ENCODE results near the gene MAP2K2.

The MAP2K2 gene

DNA sequence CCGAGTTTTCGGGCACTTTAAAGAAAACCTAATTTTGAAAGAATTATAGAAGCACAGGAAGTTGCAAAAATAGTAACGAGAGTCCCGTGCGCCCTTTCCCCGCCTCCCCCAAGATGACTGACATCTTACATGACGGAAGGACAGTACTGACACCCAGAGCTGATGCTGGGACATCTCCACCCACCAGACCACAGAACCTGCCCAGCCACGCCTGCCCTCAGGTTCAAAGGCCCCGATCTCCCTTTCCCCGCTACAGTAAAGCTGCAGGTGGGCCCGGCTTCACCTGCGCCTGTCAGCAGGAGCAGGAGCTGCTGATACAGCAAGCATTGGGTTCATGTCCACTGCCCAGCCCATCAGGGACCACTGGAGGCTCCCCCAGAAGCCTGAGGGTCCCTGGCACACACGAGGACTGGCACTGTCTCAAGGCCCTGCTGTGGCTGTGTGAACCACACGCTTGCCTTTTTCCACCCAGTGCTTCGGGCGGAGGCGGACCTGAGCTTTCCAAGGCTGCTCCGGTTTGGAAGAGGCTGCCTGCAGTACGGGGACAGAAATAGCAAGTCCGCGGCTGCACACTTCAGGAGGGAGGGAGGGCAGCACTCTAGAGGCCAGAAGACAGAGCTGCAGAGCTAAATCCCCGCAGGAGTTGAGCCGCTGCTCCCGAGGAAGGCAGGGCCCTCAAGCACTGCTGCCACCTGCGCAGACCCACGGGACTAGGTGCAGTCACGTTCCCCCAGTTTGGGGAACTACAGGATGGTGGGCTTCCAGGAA lies 8.7 kb downstream of the MAP2K2 start:
- peak; percentile 39 to 48 (median 44) for DNase-seq
- no peaks in the 10 kb centered on the region for H3K9me3 ChIP-seq (ENCODE audit: control insufficient read depth, low read length)
- peaks cover 26% of the 10 kb centered on the region for H3K36me3 ChIP-seq (ENCODE audit: control insufficient read depth, insufficient read depth, low read length)
- peaks cover 18% of the 10 kb centered on the region for H3K4me1 ChIP-seq (ENCODE audit: control insufficient read depth, insufficient read depth, low read length, poor library complexity, severe bottlenecking)
- no peak overlapping the region for H3K4me3 ChIP-seq (ENCODE audit: insufficient read depth, low read depth, low read length, poor library complexity, severe bottlenecking)
- H3K27me3 ChIP-seq (replicated peaks; ENCODE audit: control insufficient read depth, insufficient read depth, low read length, poor library complexity, severe bottlenecking) = no peaks in the 10 kb centered on the region
- peak overlapping the region; percentile 47 for H3K27ac ChIP-seq (ENCODE audit: insufficient read depth, low read length, poor library complexity, severe bottlenecking)

DNA sequence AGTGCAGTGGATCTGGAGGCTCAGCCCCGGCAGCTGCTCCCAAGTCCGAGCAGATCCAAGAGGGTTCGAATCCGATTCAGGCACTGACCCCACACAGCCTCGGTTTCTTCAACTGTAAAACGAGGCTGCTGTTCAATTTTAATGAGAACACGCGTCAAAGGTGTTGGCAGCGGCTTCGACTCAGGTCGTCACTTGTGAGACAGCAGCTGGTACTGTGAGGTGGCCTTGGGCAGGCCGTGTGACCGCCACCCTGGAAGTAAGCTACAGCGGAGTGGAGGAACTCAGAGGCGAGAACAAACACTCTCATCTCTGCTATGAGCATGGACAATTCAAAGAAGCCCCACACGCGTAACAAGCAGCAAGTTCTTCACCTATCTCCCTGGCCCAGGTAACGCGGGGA lies 9.7 kb downstream of the MAP2K2 start:
- DNase-seq = no peak
- H3K9me3 ChIP-seq (ENCODE audit: control insufficient read depth, low read length) = no peaks in the 10 kb centered on the region
- H3K27ac ChIP-seq (ENCODE audit: insufficient read depth, low read length, poor library complexity, severe bottlenecking) = no peak overlapping the region
- no peaks in the 10 kb centered on the region for H3K27me3 ChIP-seq (replicated peaks; ENCODE audit: control insufficient read depth, insufficient read depth, low read length, poor library complexity, severe bottlenecking)
- peaks cover 31% of the 10 kb centered on the region for H3K36me3 ChIP-seq (ENCODE audit: control insufficient read depth, insufficient read depth, low read length)
- no peak overlapping the region for H3K4me3 ChIP-seq (ENCODE audit: insufficient read depth, low read depth, low read length, poor library complexity, severe bottlenecking)
- peaks cover 26% of the 10 kb centered on the region for H3K4me1 ChIP-seq (ENCODE audit: control insufficient read depth, insufficient read depth, low read length, poor library complexity, severe bottlenecking)

DNA sequence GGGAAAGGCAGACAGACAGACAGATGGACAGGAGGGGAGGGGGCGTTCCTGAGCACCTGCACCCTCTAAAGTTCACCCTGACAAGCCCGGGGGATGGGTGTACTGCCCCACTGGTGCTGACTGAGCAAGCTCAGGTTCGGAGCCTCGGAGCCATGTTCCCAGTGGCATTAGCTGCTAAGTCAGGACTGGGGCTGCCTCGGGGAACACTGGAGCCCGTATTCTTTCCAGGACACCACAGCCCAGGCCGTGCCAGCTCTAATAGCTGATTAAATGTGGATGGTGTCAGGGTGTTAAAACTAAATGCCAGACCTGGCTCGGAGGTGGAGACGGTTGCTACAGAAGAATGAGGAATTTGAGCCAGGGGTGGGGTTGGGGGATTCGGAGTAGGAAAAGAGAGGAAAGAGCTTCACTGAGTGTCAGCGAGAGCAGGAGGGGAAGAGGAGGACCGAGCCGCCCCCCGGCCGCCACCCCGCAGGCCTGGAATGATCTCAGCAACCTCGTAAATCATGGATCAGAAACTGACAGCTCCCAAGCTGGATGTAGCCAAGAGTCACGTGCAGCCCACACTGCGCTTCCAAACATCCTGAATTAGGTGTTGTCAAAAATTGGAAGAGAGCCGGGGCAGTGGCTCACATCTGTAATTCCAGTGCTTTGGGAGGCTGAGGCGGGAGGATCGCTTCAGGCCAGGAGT lies 10.4 kb downstream of the MAP2K2 start:
- no peak for DNase-seq
- Histone ChIP-seq H3K27ac (ENCODE audit: insufficient read depth, low read length, poor library complexity, severe bottlenecking) (no peak overlapping the region), H3K4me3 (ENCODE audit: insufficient read depth, low read depth, low read length, poor library complexity, severe bottlenecking) (no peak overlapping the region), H3K27me3 (replicated peaks; ENCODE audit: control insufficient read depth, insufficient read depth, low read length, poor library complexity, severe bottlenecking) (no peaks in the 10 kb centered on the region), H3K9me3 (ENCODE audit: control insufficient read depth, low read length) (no peaks in the 10 kb centered on the region), H3K36me3 (ENCODE audit: control insufficient read depth, insufficient read depth, low read length) (peaks cover 31% of the 10 kb centered on the region), H3K4me1 (ENCODE audit: control insufficient read depth, insufficient read depth, low read length, poor library complexity, severe bottlenecking) (peaks cover 32% of the 10 kb centered on the region)

DNA sequence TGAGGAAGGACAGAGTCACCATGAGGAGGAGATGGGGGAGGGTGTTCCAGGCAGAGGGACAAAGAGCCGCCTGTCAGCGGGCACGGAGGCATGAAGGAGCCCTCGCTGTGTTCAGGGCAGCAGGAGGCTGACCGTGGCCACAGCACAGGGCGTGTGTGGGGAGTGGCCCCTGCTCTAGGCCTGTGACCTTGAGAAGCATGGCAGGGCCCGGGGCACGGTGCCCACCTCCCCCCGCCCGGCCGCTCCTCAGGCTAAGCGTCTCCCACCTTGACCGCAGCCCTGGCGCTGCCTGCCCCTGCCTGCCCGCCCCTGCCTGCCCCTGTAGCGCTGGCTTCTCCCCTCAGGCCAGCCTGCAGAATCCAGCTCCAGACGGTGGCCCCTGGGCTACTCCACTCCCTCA lies 11.6 kb downstream of the MAP2K2 start:
- DNase-seq = no peak
- Histone ChIP-seq H3K36me3 (ENCODE audit: control insufficient read depth, insufficient read depth, low read length) (peaks cover 28% of the 10 kb centered on the region), H3K27me3 (replicated peaks; ENCODE audit: control insufficient read depth, insufficient read depth, low read length, poor library complexity, severe bottlenecking) (no peaks in the 10 kb centered on the region), H3K27ac (ENCODE audit: insufficient read depth, low read length, poor library complexity, severe bottlenecking) (no peak overlapping the region), H3K4me3 (ENCODE audit: insufficient read depth, low read depth, low read length, poor library complexity, severe bottlenecking) (no peak overlapping the region), H3K4me1 (ENCODE audit: control insufficient read depth, insufficient read depth, low read length, poor library complexity, severe bottlenecking) (peaks cover 35% of the 10 kb centered on the region), H3K9me3 (ENCODE audit: control insufficient read depth, low read length) (no peaks in the 10 kb centered on the region)

DNA sequence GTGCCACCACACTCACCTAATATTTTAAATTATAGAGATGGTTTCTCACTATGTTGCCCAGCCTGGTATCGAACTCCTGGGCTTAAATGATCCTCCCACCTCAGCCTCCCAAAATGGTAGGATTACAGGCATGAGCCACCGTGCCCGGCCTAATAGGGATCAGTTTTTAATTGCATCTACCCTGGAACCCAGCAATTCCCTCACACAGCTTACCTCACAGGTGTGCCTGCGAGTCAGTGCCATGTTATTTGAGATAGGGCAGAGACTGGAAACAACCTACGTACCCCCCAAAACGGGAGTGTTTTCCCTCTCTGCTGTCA lies 14.3 kb downstream of the MAP2K2 start:
- Histone ChIP-seq H3K27ac (ENCODE audit: insufficient read depth, low read length, poor library complexity, severe bottlenecking) (peak overlapping the region; percentile 62), H3K27me3 (replicated peaks; ENCODE audit: control insufficient read depth, insufficient read depth, low read length, poor library complexity, severe bottlenecking) (no peaks in the 10 kb centered on the region), H3K4me1 (ENCODE audit: control insufficient read depth, insufficient read depth, low read length, poor library complexity, severe bottlenecking) (peaks cover 35% of the 10 kb centered on the region), H3K4me3 (ENCODE audit: insufficient read depth, low read depth, low read length, poor library complexity, severe bottlenecking) (no peak overlapping the region), H3K9me3 (ENCODE audit: control insufficient read depth, low read length) (no peaks in the 10 kb centered on the region), H3K36me3 (ENCODE audit: control insufficient read depth, insufficient read depth, low read length) (peaks cover 25% of the 10 kb centered on the region)
- DNase-seq = no peak

DNA sequence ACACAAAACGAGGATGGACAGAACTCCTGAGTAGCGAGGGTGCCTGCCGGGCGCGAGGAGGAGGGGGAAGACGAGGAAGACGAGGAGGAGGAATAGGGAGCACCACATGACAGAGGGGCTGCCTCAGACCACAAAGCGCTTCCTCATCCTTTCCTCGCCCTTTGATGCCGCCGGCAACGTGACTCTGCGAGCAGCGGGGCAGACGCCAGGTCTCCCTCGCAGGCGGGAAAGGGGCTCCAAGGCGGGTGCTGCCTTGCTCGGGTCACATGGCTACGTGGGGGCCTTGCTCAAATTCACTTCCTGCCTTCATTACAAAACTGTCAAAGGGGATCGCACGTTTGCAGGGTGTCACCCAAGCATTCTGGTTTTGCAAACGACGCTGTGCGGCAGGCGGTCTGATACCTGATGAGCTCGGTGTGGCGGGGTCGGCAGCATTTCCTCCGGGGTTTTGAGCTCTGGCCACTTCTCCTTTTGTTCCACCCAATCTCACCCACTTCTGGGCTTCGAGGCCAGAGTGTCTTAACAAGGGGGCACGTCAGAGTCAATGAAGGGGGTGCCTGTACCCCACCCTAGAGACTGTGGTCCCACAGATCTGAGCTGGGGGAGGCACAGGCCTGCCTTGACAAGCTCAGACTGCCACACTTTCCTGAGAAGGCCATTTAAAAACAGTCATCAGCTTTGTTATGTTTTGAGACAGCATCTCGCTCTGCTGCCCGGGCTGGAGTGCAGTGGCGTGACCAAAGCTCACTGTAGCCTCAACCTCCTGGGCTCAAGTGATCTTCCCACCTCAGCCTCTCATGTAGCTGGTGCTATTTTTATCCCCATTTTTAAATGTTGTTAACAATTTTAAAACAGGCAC lies 14.9 kb downstream of the MAP2K2 start:
- H3K27ac ChIP-seq (ENCODE audit: insufficient read depth, low read length, poor library complexity, severe bottlenecking) = peak overlapping the region; percentile 62
- peaks cover 33% of the 10 kb centered on the region for H3K4me1 ChIP-seq (ENCODE audit: control insufficient read depth, insufficient read depth, low read length, poor library complexity, severe bottlenecking)
- H3K4me3 ChIP-seq (ENCODE audit: insufficient read depth, low read depth, low read length, poor library complexity, severe bottlenecking) = no peak overlapping the region
- H3K9me3 ChIP-seq (ENCODE audit: control insufficient read depth, low read length) = no peaks in the 10 kb centered on the region
- peaks cover 24% of the 10 kb centered on the region for H3K36me3 ChIP-seq (ENCODE audit: control insufficient read depth, insufficient read depth, low read length)
- no peaks in the 10 kb centered on the region for H3K27me3 ChIP-seq (replicated peaks; ENCODE audit: control insufficient read depth, insufficient read depth, low read length, poor library complexity, severe bottlenecking)
- peak; percentile 39 to 63 (median 54) for DNase-seq

DNA sequence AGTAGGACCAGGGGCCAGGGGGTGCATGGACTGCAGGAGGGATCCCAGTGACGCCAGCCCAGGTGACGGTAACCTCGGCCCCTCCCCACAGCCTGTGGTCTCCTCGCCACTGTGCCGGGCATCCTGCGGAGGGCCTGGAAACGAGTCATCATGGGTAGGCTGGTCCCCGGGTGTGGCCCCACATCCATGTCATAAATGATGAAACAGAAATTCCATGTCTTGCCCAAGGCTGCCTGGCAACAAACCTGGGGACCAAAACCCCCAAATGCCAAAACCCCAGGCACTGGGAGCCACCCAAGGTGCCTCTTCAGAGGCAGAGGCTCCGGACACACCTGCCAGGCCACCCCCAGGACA lies 20.9 kb downstream of the MAP2K2 start:
- Histone ChIP-seq H3K27me3 (replicated peaks; ENCODE audit: control insufficient read depth, insufficient read depth, low read length, poor library complexity, severe bottlenecking) (no peaks in the 10 kb centered on the region), H3K36me3 (ENCODE audit: control insufficient read depth, insufficient read depth, low read length) (peaks cover 28% of the 10 kb centered on the region), H3K4me3 (ENCODE audit: insufficient read depth, low read depth, low read length, poor library complexity, severe bottlenecking) (no peak overlapping the region), H3K4me1 (ENCODE audit: control insufficient read depth, insufficient read depth, low read length, poor library complexity, severe bottlenecking) (peaks cover 13% of the 10 kb centered on the region), H3K9me3 (ENCODE audit: control insufficient read depth, low read length) (no peaks in the 10 kb centered on the region), H3K27ac (ENCODE audit: insufficient read depth, low read length, poor library complexity, severe bottlenecking) (peak overlapping the region; percentile 61)
- DNase-seq = no peak

DNA sequence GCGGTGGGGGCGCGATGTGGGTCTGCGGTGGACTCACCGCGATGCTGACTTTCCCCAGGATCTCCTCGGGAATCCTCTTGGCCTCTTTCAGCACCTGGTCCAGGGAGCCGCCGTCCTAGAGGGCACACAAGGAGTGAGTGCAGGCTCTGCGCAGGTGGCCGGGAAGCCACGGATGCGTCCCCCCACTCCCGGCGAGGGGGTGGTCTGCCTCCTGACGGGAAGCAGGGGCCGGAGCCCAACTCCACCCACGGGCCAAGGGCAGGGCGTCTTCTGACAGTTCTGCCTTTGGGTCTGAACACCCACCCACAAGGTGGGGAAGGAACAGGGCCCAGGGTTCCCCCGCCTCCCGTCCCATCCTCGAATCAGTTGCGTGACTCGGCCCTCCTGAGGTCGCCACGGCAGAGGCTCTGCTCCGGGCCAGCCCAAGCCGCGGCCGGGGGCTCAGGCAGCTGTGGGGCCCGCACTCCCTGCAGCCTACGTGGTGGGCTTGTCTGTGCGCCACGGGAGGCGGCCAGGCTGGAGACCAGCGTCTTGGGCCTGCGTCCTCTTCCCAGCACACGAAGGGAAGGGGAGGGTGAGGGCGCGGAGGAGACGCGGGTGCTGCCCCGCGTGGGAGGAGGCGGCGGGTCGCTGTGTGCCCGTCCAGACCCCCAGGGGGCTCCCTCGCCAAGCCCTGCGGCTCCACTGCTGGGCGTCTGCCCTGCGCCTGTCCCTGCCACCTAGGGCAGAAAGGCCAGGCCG lies 21.4 kb downstream of the MAP2K2 start:
- no peak for DNase-seq
- H3K4me1 ChIP-seq (ENCODE audit: control insufficient read depth, insufficient read depth, low read length, poor library complexity, severe bottlenecking) = peaks cover 13% of the 10 kb centered on the region
- no peaks in the 10 kb centered on the region for H3K9me3 ChIP-seq (ENCODE audit: control insufficient read depth, low read length)
- no peak overlapping the region for H3K4me3 ChIP-seq (ENCODE audit: insufficient read depth, low read depth, low read length, poor library complexity, severe bottlenecking)
- no peak overlapping the region for H3K27ac ChIP-seq (ENCODE audit: insufficient read depth, low read length, poor library complexity, severe bottlenecking)
- no peaks in the 10 kb centered on the region for H3K27me3 ChIP-seq (replicated peaks; ENCODE audit: control insufficient read depth, insufficient read depth, low read length, poor library complexity, severe bottlenecking)
- peaks cover 28% of the 10 kb centered on the region for H3K36me3 ChIP-seq (ENCODE audit: control insufficient read depth, insufficient read depth, low read length)

DNA sequence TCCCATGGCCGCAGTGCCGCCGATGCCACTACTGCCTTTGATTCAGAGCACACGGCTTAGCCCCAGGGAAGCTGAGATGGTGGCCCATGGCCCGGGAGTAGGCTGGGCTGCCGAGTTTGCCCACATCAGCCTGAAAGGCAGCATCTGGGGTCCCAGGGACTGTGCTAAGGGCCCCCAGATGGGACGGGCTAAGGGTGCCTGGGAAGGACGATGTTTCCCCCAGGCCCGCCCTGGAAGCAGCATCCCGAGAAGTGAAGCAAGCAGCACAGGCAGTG lies 22.5 kb downstream of the MAP2K2 start:
- H3K27ac ChIP-seq (ENCODE audit: insufficient read depth, low read length, poor library complexity, severe bottlenecking) = no peak overlapping the region
- no peaks in the 10 kb centered on the region for H3K9me3 ChIP-seq (ENCODE audit: control insufficient read depth, low read length)
- H3K27me3 ChIP-seq (replicated peaks; ENCODE audit: control insufficient read depth, insufficient read depth, low read length, poor library complexity, severe bottlenecking) = no peaks in the 10 kb centered on the region
- H3K4me1 ChIP-seq (ENCODE audit: control insufficient read depth, insufficient read depth, low read length, poor library complexity, severe bottlenecking) = peaks cover 13% of the 10 kb centered on the region
- H3K4me3 ChIP-seq (ENCODE audit: insufficient read depth, low read depth, low read length, poor library complexity, severe bottlenecking) = no peak overlapping the region
- no peak for DNase-seq
- H3K36me3 ChIP-seq (ENCODE audit: control insufficient read depth, insufficient read depth, low read length) = peaks cover 28% of the 10 kb centered on the region

Data from effector memory CD4-positive, alpha-beta T cell (primary cell).